ENCODE measurements around the gene LAMTOR5. TPM values are rescaled to one million over a fixed set of nuclear protein-coding genes. Genes with fewer than 3 reads are reported as not detected.

Gene LAMTOR5
- total RNA-seq, 2 donors from 2014 or later = 104 to 132 TPM

DNA sequence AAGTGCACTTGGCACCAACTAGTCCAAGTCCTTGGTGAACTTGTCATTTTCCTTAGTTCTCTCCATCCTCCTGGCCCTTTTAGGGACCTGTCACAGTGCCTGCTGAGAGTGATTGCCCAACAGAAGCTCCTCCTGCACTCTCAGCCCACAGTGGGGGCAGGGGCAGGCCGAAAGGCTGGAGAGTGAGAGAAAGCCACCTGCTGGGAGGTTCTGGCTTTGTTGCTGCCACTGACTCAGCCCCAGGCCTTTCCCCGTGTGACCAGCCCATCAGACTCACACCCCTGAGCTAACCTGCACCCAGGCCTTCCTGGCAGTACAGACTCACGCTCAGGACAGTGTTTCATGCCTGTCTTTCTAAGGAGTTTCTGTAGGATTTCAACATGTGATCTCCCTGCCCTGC is 26.3 kb upstream of the LAMTOR5 start:
- H3K36me3 Mint-ChIP-seq (ENCODE audit: low read depth) = no peaks in the 10 kb centered on the region
- WGBS, 2 experiments (ENCODE audit: insufficient coverage in 1 of 2, insufficient read length in 1 of 2) = 17 to 20% methylated on average over 2 to 3 of the region's 3 CpGs
- TF ChIP-seq, protein P1, sequence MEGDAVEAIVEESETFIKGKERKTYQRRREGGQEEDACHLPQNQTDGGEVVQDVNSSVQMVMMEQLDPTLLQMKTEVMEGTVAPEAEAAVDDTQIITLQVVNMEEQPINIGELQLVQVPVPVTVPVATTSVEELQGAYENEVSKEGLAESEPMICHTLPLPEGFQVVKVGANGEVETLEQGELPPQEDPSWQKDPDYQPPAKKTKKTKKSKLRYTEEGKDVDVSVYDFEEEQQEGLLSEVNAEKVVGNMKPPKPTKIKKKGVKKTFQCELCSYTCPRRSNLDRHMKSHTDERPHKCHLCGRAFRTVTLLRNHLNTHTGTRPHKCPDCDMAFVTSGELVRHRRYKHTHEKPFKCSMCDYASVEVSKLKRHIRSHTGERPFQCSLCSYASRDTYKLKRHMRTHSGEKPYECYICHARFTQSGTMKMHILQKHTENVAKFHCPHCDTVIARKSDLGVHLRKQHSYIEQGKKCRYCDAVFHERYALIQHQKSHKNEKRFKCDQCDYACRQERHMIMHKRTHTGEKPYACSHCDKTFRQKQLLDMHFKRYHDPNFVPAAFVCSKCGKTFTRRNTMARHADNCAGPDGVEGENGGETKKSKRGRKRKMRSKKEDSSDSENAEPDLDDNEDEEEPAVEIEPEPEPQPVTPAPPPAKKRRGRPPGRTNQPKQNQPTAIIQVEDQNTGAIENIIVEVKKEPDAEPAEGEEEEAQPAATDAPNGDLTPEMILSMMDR (conservative IDR thresholded peaks at IDR 0.05) = peak; percentile 58
- Histone ChIP-seq H3K4me1 (ENCODE audit: control insufficient read depth, insufficient read depth, low read length) (peaks cover 4% of the 10 kb centered on the region), H3K9me3 (ENCODE audit: control insufficient read depth, low read length) (no peaks in the 10 kb centered on the region), H3K9ac (ENCODE audit: extremely low read depth, low read length, poor library complexity, severe bottlenecking) (no peak overlapping the region), H3K4me3 (ENCODE audit: low read length) (no peak overlapping the region), H3K27me3 (ENCODE audit: control insufficient read depth, insufficient read depth, low read length, poor library complexity, severe bottlenecking) (no peaks in the 10 kb centered on the region), H3K27ac (ENCODE audit: low read depth, low read length) (no peak overlapping the region), H3K36me3 (ENCODE audit: control insufficient read depth, insufficient read depth, low read length) (no peaks in the 10 kb centered on the region)
- H3K27ac Mint-ChIP-seq = peak overlapping the region; percentile 90
- peak; percentile 96 for DNase-seq
- H3K9me3 Mint-ChIP-seq = no peaks in the 10 kb centered on the region
- no peaks in the 10 kb centered on the region for H3K27me3 Mint-ChIP-seq (ENCODE audit: insufficient read depth)
- H3K4me3 Mint-ChIP-seq = no peak overlapping the region
- H3K4me1 Mint-ChIP-seq = peaks cover 38% of the 10 kb centered on the region

GRCh38 chr1:110433213-110433612 is 25.7 kb upstream of the LAMTOR5 start:
- Histone ChIP-seq H3K27ac (ENCODE audit: low read depth, low read length) (no peak overlapping the region), H3K9ac (ENCODE audit: extremely low read depth, low read length, poor library complexity, severe bottlenecking) (no peak overlapping the region), H3K4me3 (ENCODE audit: low read length) (no peak overlapping the region), H3K36me3 (ENCODE audit: control insufficient read depth, insufficient read depth, low read length) (no peaks in the 10 kb centered on the region), H3K9me3 (ENCODE audit: control insufficient read depth, low read length) (no peaks in the 10 kb centered on the region), H3K4me1 (ENCODE audit: control insufficient read depth, insufficient read depth, low read length) (peaks cover 4% of the 10 kb centered on the region), H3K27me3 (ENCODE audit: control insufficient read depth, insufficient read depth, low read length, poor library complexity, severe bottlenecking) (no peaks in the 10 kb centered on the region)
- H3K4me1 Mint-ChIP-seq = peaks cover 34% of the 10 kb centered on the region
- no peak for DNase-seq
- no peak overlapping the region for H3K4me3 Mint-ChIP-seq
- no peaks in the 10 kb centered on the region for H3K36me3 Mint-ChIP-seq (ENCODE audit: low read depth)
- no peaks in the 10 kb centered on the region for H3K27me3 Mint-ChIP-seq (ENCODE audit: insufficient read depth)
- WGBS, 2 experiments (ENCODE audit: insufficient coverage in 1 of 2, insufficient read length in 1 of 2) = 93% methylated on average over 2 of the region's 2 CpGs; no CpG with 5 or more reads in 1 of the 2 experiments
- TF ChIP-seq, protein P1 (conservative IDR thresholded peaks at IDR 0.05) = no peak
- H3K27ac Mint-ChIP-seq = no peak overlapping the region
- H3K9me3 Mint-ChIP-seq = no peaks in the 10 kb centered on the region

- Mint-ChIP-seq H3K4me3 (no peak overlapping the region), H3K4me1 (peaks cover 23% of the 10 kb centered on the region), H3K27me3 (ENCODE audit: insufficient read depth) (no peaks in the 10 kb centered on the region), H3K27ac (no peak overlapping the region), H3K9me3 (no peaks in the 10 kb centered on the region), H3K36me3 (ENCODE audit: low read depth) (no peaks in the 10 kb centered on the region)
- no peak for DNase-seq
- Histone ChIP-seq H3K9me3 (ENCODE audit: control insufficient read depth, low read length) (no peaks in the 10 kb centered on the region), H3K36me3 (ENCODE audit: control insufficient read depth, insufficient read depth, low read length) (no peaks in the 10 kb centered on the region), H3K9ac (ENCODE audit: extremely low read depth, low read length, poor library complexity, severe bottlenecking) (no peak overlapping the region), H3K27ac (ENCODE audit: low read depth, low read length) (no peak overlapping the region), H3K4me1 (ENCODE audit: control insufficient read depth, insufficient read depth, low read length) (peaks cover 4% of the 10 kb centered on the region), H3K4me3 (ENCODE audit: low read length) (no peak overlapping the region), H3K27me3 (ENCODE audit: control insufficient read depth, insufficient read depth, low read length, poor library complexity, severe bottlenecking) (no peaks in the 10 kb centered on the region)
- 95% methylated on average over 4 of the region's 4 CpGs; no CpG with 5 or more reads in 1 of the 2 experiments for WGBS, 2 experiments (ENCODE audit: insufficient coverage in 1 of 2, insufficient read length in 1 of 2)
- TF ChIP-seq, protein P1 (conservative IDR thresholded peaks at IDR 0.05) = no peak
Measured at GRCh38 chr1:110430901-110431300, 23.4 kb upstream of the LAMTOR5 start.

Data from endodermal cell (in vitro differentiated cells).